Gastroesophageal sphincter (tissue), 4 donors: ENCODE measurements around the gene CEACAM16. TPM values are rescaled to one million over a fixed set of nuclear protein-coding genes. Genes with fewer than 3 reads are reported as not detected.
A peak's percentile ranks its signal among the peaks of the same experiment; 100 is the strongest.

ENCODE experiments used
- ATAC-seq: fragments of 150-250 bp; one replicate; pipeline ENCODE4 v1.9.1; 2016; ENCODE audit warnings: mild to moderate bottlenecking, moderate library complexity
- H3K27ac ChIP-seq, 4 donors: fragments of 200-600 bp; sonication (generic) in 3 of 4; 1 replicate in 3 of 4; 2 replicates in 1 of 4; pipeline ENCODE4 v1.5.1; 2016 to 2019
- H3K27me3 ChIP-seq: fragments of 200-600 bp; sonication (generic); one replicate; pipeline ENCODE4 v1.5.1; 2019
- H3K36me3 ChIP-seq, 2 donors: fragments of 200-600 bp; sonication (generic); one replicate each; pipeline ENCODE4 v1.5.1; 2019; ENCODE audit warnings: control low read depth in 1 of 2
- H3K4me1 ChIP-seq, 3 donors: fragments of 200-600 bp; sonication (generic); 1 replicate in 2 of 3; 2 replicates in 1 of 3; pipeline ENCODE4 v1.5.1; 2016 to 2019; ENCODE audit warnings: control low read depth in 2 of 3
- H3K4me3 ChIP-seq, 2 donors: fragments of 200-600 bp; sonication (generic); one replicate each; pipeline ENCODE4 v1.5.1; 2019; ENCODE audit warnings: mild to moderate bottlenecking in 1 of 2, moderate library complexity in 1 of 2
- H3K9me3 ChIP-seq, 3 donors: fragments of 200-600 bp; sonication (generic); one replicate each; pipeline ENCODE4 v1.5.1; 2017 to 2019; ENCODE audit warnings: control low read depth in 2 of 3
- CTCF ChIP-seq, 4 experiments: fragments of 200-600 bp in 2 of 4; fragments of 450-650 bp in 2 of 4; sonication (generic) in 1 of 4; IDR thresholded peaks; one replicate each; pipeline ENCODE4 v1.5.1; 2017 to 2019; ENCODE audit warnings: antibody characterized with exemption in 4 of 4, mild to moderate bottlenecking in 2 of 4, moderate library complexity in 2 of 4
- EP300 ChIP-seq: sonication (generic); formaldehyde crosslinking; IDR thresholded peaks from one replicate; pipeline ENCODE4 v1.6.1; 2017; ENCODE audit warnings: antibody characterized with exemption, mild to moderate bottlenecking
- POLR2A ChIP-seq, 2 donors: fragments of 450-650 bp; IDR thresholded peaks; one replicate each; pipeline ENCODE4 v1.6.1; 2017; ENCODE audit warnings: antibody characterized with exemption in 2 of 2, mild to moderate bottlenecking in 2 of 2, moderate library complexity in 1 of 2
- POLR2AphosphoS5 ChIP-seq: sonication (generic); formaldehyde crosslinking; IDR thresholded peaks from one replicate; pipeline ENCODE4 v1.6.1; 2017; ENCODE audit warnings: antibody characterized with exemption
- WGBS, 2 donors: methylation state at CpG; one replicate each; pipeline ENCODE4 v1.1.5; 2018; ENCODE audit warnings: low coverage in 1 of 2; 5-methylcytosine and 5-hydroxymethylcytosine counted together
- small RNA-seq, 4 donors: library from RNA; depleted of rRNA; stranded (forward); fragments of <200 nt; gene quantifications; one replicate each; pipeline ENCODE3, GENCODE V24; 2016
- total RNA-seq, 4 donors: library from RNA; depleted of rRNA; stranded (reverse); fragments of >200 nt; gene quantifications; one replicate each; pipeline ENCODE4 v1.1.0, GENCODE V29; 2016

CEACAM16 gene
- total RNA-seq, 4 donors from 2014 or later, result not detected

GRCh38 chr19:44757057-44757734 is 58.2 kb downstream of the CEACAM16 start:
- no peaks in the 10 kb centered on the region for H3K27me3 ChIP-seq
- H3K4me3 ChIP-seq, result peak overlapping the region; percentile 40 to 61
- no peaks in the 10 kb centered on the region for H3K9me3 ChIP-seq
- H3K27ac ChIP-seq, result peak overlapping the region; percentile 41 to 93 (median 89)
- peak; percentile 60 for ATAC-seq
- peak; percentile 78 for TF ChIP-seq POLR2AphosphoS5
- no peak for TF ChIP-seq EP300
- peak in 2 of 4 experiments; percentile 17 to 31 for TF ChIP-seq CTCF (IDR thresholded peaks at IDR 0.05)
- peak in 1 of 2 donors; percentile 3 for TF ChIP-seq POLR2A (IDR thresholded peaks at IDR 0.05)
- peaks cover 0 to 68% of the 10 kb centered on the region in 2 donors for H3K36me3 ChIP-seq
- WGBS, 2 donors, result 17% methylated on average over 1 of the region's 53 CpGs; no CpG with 5 or more reads in 1 of the 2 donors
- H3K4me1 ChIP-seq, result peaks cover 0 to 80% (median 51%) of the 10 kb centered on the region in 3 donors

GRCh38 chr19:44757735-44758505 is 59.0 kb downstream of the CEACAM16 start:
- 5 to 17% methylated on average over 18 to 21 of the region's 68 CpGs for WGBS, 2 donors
- peak; percentile 70 for TF ChIP-seq POLR2AphosphoS5
- no peak for TF ChIP-seq EP300
- peak in 3 of 4 experiments; percentile 24 to 72 (median 38) for TF ChIP-seq CTCF (IDR thresholded peaks at IDR 0.05)
- no peaks in the 10 kb centered on the region for H3K27me3 ChIP-seq
- H3K9me3 ChIP-seq, result no peaks in the 10 kb centered on the region
- peak overlapping the region; percentile 40 to 61 for H3K4me3 ChIP-seq
- peaks cover 0 to 61% of the 10 kb centered on the region in 2 donors for H3K36me3 ChIP-seq
- H3K4me1 ChIP-seq, result peaks cover 0 to 72% (median 44%) of the 10 kb centered on the region in 3 donors
- peak; percentile 63 for ATAC-seq
- H3K27ac ChIP-seq, result peak overlapping the region; percentile 41 to 93 (median 89)

- H3K27me3 ChIP-seq, result no peaks in the 10 kb centered on the region
- TF ChIP-seq POLR2AphosphoS5 (no peak), EP300 (no peak), CTCF (IDR thresholded peaks at IDR 0.05) (no peak), POLR2A (IDR thresholded peaks at IDR 0.05) (no peak)
- peak overlapping the region in 1 of 2 donors; percentile 61 for H3K4me3 ChIP-seq
- peaks cover 0 to 60% of the 10 kb centered on the region in 2 donors for H3K36me3 ChIP-seq
- H3K9me3 ChIP-seq, result no peaks in the 10 kb centered on the region
- no peak for ATAC-seq
- peaks cover 0 to 66% (median 44%) of the 10 kb centered on the region in 3 donors for H3K4me1 ChIP-seq
- H3K27ac ChIP-seq, result peak overlapping the region in 3 of 4 donors; percentile 88 to 93 (median 90)
- WGBS, 2 donors, result 33 to 56% methylated on average over 3 to 5 of the region's 9 CpGs
These were observed 59.6 kb downstream of the CEACAM16 start for GRCh38 chr19:44758596-44758995.

- Histone ChIP-seq H3K4me1 (peaks cover 0 to 59% (median 44%) of the 10 kb centered on the region in 3 donors), H3K4me3 (no peak overlapping the region), H3K27me3 (no peaks in the 10 kb centered on the region), H3K9me3 (no peaks in the 10 kb centered on the region), H3K27ac (peak overlapping the region in 3 of 4 donors; percentile 88 to 93 (median 90)), H3K36me3 (peaks cover 0 to 60% of the 10 kb centered on the region in 2 donors)
- 0 to 47% methylated on average over 1 to 6 of the region's 10 CpGs for WGBS, 2 donors
- TF ChIP-seq CTCF (IDR thresholded peaks at IDR 0.05), result no peak
- TF ChIP-seq POLR2A (IDR thresholded peaks at IDR 0.05), result no peak
- TF ChIP-seq POLR2AphosphoS5, result no peak
- no peak for TF ChIP-seq EP300
- ATAC-seq, result no peak
These were observed 60.3 kb downstream of the CEACAM16 start for GRCh38 chr19:44759083-44759804.

Small RNAs within 50 kb of the gene (small RNA-seq; reads per million reads assigned to genes)
- 0 reads per million in 4 donors for gene RF00285

Other genes starting within 250 kb of the CEACAM16 start
- 10 to 100 TPM in 2 of 4 donors, 1 to 10 TPM in 2; 7.3 to 12.7 (median 9.3) TPM for gene ZNF180, start 198.6 kb upstream of the CEACAM16 start, total RNA-seq
- not detected for gene CEACAM20, start 169.5 kb upstream of the CEACAM16 start, total RNA-seq
- gene IGSF23, start 85.6 kb upstream of the CEACAM16 start, total RNA-seq, result not detected
- 10 to 100 TPM; 27.1 to 58.5 (median 33.4) TPM for gene PVR, start 55.2 kb upstream of the CEACAM16 start, total RNA-seq
- 1 to 10 TPM in 3 of 4 donors, under 1 TPM in 1; 0.82 to 5.2 (median 3.5) TPM for gene CEACAM19, start 27.7 kb upstream of the CEACAM16 start, total RNA-seq
- gene BCL3, start 49.6 kb downstream of the CEACAM16 start, total RNA-seq, result 10 to 100 TPM; 13.2 to 37.7 (median 16.4) TPM
- 1 to 10 TPM in 1 of 4 donors, under 1 TPM in 1, not detected in 2; 0.93 to 1.0 TPM for gene CBLC, start 78.7 kb downstream of the CEACAM16 start, total RNA-seq
- 10 to 100 TPM; 24.1 to 52.7 (median 36.9) TPM for gene BCAM, start 110.0 kb downstream of the CEACAM16 start, total RNA-seq
- 10 to 100 TPM; 27.6 to 47.8 (median 41.6) TPM for gene NECTIN2, start 147.1 kb downstream of the CEACAM16 start, total RNA-seq
- 10 to 100 TPM; 30.7 to 41.2 (median 33.7) TPM for gene TOMM40, start 192.1 kb downstream of the CEACAM16 start, total RNA-seq
- 10 to 100 TPM in 3 of 4 donors, 1 to 10 TPM in 1; 7.8 to 44.4 (median 31.7) TPM for gene APOE, start 206.6 kb downstream of the CEACAM16 start, total RNA-seq
- gene APOC1, start 215.5 kb downstream of the CEACAM16 start, total RNA-seq, result 1 to 10 TPM in 2 of 4 donors, not detected in 2; 2.2 to 4.8 TPM
- gene APOC4, start 243.1 kb downstream of the CEACAM16 start, total RNA-seq, result not detected
- not detected for gene APOC2, start 246.9 kb downstream of the CEACAM16 start, total RNA-seq